Breast epithelium (tissue), 4 donors: ENCODE results near the gene PXYLP1. TPM values are rescaled to one million over a fixed set of nuclear protein-coding genes. Genes with fewer than 3 reads are reported as not detected.

ENCODE experiments used
- DNase-seq, 2 donors: peaks; one replicate each; pipeline ENCODE4 v3.0.0-alpha.2; 2019; ENCODE audit warnings: low spot score in 2 of 2
- H3K27ac ChIP-seq, 2 donors: fragments of 200-600 bp; sonication (generic) in 1 of 2; one replicate each; pipeline ENCODE4 v1.5.1; 2016 to 2019; ENCODE audit warnings: mild to moderate bottlenecking in 1 of 2
- H3K27me3 ChIP-seq, 2 donors: fragments of 200-600 bp; sonication (generic) in 1 of 2; one replicate each; pipeline versions ENCODE4 v1.5.1 to v1.6.0; 2017 to 2019; ENCODE audit warnings: control low read depth in 1 of 2, mild to moderate bottlenecking in 1 of 2
- H3K36me3 ChIP-seq: fragments of 200-600 bp; one replicate; pipeline ENCODE4 v1.5.1; 2019
- H3K4me1 ChIP-seq, 2 donors: fragments of 200-600 bp; sonication (generic); one replicate each; pipeline ENCODE4 v1.5.1; 2016 to 2019; ENCODE audit warnings: control low read depth in 1 of 2
- H3K4me3 ChIP-seq, 3 donors: fragments of 200-600 bp; sonication (generic); 1 replicate in 2 of 3; 2 replicates in 1 of 3; pipeline ENCODE4 v1.5.1; 2016 to 2019; ENCODE audit warnings: mild to moderate bottlenecking in 3 of 3, moderate library complexity in 2 of 3
- H3K9me3 ChIP-seq, 2 donors: fragments of 200-600 bp; sonication (generic) in 1 of 2; one replicate each; pipeline ENCODE4 v1.5.1; 2016 to 2019; ENCODE audit warnings: control low read depth in 1 of 2
- POLR2A ChIP-seq: fragments of 450-650 bp; IDR thresholded peaks from one replicate; pipeline ENCODE4 v1.6.1; 2016; ENCODE audit warnings: antibody characterized with exemption, mild to moderate bottlenecking, moderate library complexity
- POLR2AphosphoS5 ChIP-seq, 3 donors: sonication (generic); formaldehyde crosslinking; IDR thresholded peaks; one replicate each; pipeline ENCODE4 v1.6.1; 2017; ENCODE audit warnings: antibody characterized with exemption in 3 of 3
- intact Hi-C: fragments of 100-400 bp; cut with DNase I; formaldehyde crosslinking; loops from one replicate; pipeline ENCODE4 v1.15.1; 2023; ENCODE audit warnings: low total_unique reads
- total RNA-seq, 3 donors: library from RNA; depleted of rRNA; stranded (reverse); fragments of >200 nt; gene quantifications; one replicate each; pipeline ENCODE4 v1.1.0, GENCODE V29; 2016
- TF ChIP-seq, protein P1 (sequence below), 3 donors: fragments of 450-650 bp; IDR thresholded peaks; one replicate each; pipeline ENCODE4 v1.5.1; 2016 to 2017; ENCODE audit warnings: antibody characterized with exemption in 3 of 3, mild to moderate bottlenecking in 3 of 3, moderate library complexity in 3 of 3

PXYLP1 gene
- total RNA-seq, 3 donors from 2014 or later, result 10.7 to 20.8 (median 19.0) TPM

GRCh38 chr3:141307351-141308059 is 75.9 kb downstream of the PXYLP1 start:
- H3K4me1 ChIP-seq, result no peaks in the 10 kb centered on the region
- H3K36me3 ChIP-seq, result no peaks in the 10 kb centered on the region
- H3K4me3 ChIP-seq, result no peak overlapping the region
- DNase-seq, result no peak
- H3K27me3 ChIP-seq, result no peaks in the 10 kb centered on the region
- intact Hi-C loops, result loop anchor here (10.0 kb wide), 1 partner anchor 257 kb away; no protein-coding TSS in a partner anchor
- TF ChIP-seq POLR2A, result no peak
- H3K9me3 ChIP-seq, result no peaks in the 10 kb centered on the region
- H3K27ac ChIP-seq, result no peak overlapping the region

DNA sequence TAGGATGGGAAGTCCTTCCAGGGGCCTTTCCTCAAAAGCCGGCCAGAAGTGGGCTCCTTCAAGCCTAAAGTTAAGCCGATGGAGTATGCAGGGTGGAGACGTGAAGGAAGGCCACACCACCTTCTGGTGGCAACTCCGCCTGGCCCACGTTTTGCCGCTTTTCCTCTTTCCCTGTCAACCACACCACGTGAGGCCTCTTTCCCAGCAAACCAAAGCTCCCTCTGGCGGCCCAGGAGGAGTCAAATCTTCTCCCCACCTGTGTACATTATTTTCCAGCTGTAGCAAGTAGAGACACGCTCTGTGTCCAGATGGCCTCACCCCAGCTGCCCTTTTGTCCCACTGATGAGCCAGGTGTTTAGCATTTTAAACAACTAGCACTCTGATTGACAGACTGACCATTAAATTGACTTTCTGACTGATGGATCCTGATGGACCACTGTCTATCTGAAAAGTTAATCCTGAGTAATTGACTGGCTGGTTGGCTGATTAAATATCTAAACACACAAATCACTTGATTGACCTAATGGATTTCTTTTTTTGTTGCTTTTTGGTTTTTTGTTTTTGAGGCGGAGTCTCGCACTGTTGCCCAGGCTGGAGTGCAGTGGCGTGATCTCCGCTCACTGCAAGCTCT is 77.1 kb downstream of the PXYLP1 start:
- no peak overlapping the region for H3K4me3 ChIP-seq
- H3K9me3 ChIP-seq, result no peaks in the 10 kb centered on the region
- no peaks in the 10 kb centered on the region for H3K4me1 ChIP-seq
- DNase-seq, result peak in 1 of 2 donors; percentile 55
- TF ChIP-seq, protein P1, sequence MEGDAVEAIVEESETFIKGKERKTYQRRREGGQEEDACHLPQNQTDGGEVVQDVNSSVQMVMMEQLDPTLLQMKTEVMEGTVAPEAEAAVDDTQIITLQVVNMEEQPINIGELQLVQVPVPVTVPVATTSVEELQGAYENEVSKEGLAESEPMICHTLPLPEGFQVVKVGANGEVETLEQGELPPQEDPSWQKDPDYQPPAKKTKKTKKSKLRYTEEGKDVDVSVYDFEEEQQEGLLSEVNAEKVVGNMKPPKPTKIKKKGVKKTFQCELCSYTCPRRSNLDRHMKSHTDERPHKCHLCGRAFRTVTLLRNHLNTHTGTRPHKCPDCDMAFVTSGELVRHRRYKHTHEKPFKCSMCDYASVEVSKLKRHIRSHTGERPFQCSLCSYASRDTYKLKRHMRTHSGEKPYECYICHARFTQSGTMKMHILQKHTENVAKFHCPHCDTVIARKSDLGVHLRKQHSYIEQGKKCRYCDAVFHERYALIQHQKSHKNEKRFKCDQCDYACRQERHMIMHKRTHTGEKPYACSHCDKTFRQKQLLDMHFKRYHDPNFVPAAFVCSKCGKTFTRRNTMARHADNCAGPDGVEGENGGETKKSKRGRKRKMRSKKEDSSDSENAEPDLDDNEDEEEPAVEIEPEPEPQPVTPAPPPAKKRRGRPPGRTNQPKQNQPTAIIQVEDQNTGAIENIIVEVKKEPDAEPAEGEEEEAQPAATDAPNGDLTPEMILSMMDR (IDR thresholded peaks at IDR 0.05), result peak in 2 of 3 donors; percentile 42 to 55
- TF ChIP-seq POLR2A (no peak), POLR2AphosphoS5 (IDR thresholded peaks at IDR 0.05) (no peak)
- H3K27me3 ChIP-seq, result no peaks in the 10 kb centered on the region
- intact Hi-C loops, result loop anchor here (10.0 kb wide), 1 partner anchor 256 kb away; no protein-coding TSS in a partner anchor
- H3K36me3 ChIP-seq, result no peaks in the 10 kb centered on the region
- no peak overlapping the region for H3K27ac ChIP-seq

DNA sequence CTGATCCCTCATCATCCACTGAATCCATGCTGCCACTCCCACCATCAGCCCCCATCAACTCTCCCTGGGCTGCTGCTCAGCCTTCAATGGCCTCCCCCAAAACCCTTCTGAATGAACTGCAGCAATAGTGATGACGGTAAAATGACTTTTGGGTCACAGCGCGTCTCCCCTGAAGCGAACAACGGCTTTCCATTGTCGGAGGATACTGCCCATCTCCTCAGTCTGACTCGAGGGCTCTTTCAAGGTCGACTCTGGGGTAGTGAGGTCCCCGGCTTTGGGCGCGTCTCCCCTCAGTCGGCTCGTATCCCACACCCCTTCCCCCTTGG is 79.5 kb downstream of the PXYLP1 start:
- no peaks in the 10 kb centered on the region for H3K27me3 ChIP-seq
- DNase-seq, result no peak
- no peaks in the 10 kb centered on the region for H3K9me3 ChIP-seq
- H3K27ac ChIP-seq, result peak overlapping the region; percentile 84 to 95
- H3K4me1 ChIP-seq, result no peaks in the 10 kb centered on the region
- intact Hi-C loops, result loop anchor here (10.0 kb wide), 1 partner anchor 144 kb away; no protein-coding TSS in a partner anchor
- no peaks in the 10 kb centered on the region for H3K36me3 ChIP-seq
- TF ChIP-seq POLR2A (no peak), POLR2AphosphoS5 (IDR thresholded peaks at IDR 0.05) (no peak)
- TF ChIP-seq, protein P1 (IDR thresholded peaks at IDR 0.05), result no peak
- H3K4me3 ChIP-seq, result peak overlapping the region; percentile 55 to 82 (median 66)

- DNase-seq, result peak; percentile 98
- Histone ChIP-seq H3K4me3 (peak overlapping the region; percentile 55 to 82 (median 66)), H3K27me3 (no peaks in the 10 kb centered on the region), H3K36me3 (no peaks in the 10 kb centered on the region), H3K27ac (peak overlapping the region; percentile 84 to 95), H3K4me1 (no peaks in the 10 kb centered on the region), H3K9me3 (no peaks in the 10 kb centered on the region)
- intact Hi-C loops, result loop anchor here (10.0 kb wide), 1 partner anchor 143 kb away; no protein-coding TSS in a partner anchor
- TF ChIP-seq, protein P1 (IDR thresholded peaks at IDR 0.05), result peak; percentile 63 to 82 (median 70)
- peak; percentile 70 to 91 (median 80) for TF ChIP-seq POLR2AphosphoS5 (IDR thresholded peaks at IDR 0.05)
- peak; percentile 63 for TF ChIP-seq POLR2A
Observed at GRCh38 chr3:141311496-141312353, 80.1 kb downstream of the PXYLP1 start.

DNA sequence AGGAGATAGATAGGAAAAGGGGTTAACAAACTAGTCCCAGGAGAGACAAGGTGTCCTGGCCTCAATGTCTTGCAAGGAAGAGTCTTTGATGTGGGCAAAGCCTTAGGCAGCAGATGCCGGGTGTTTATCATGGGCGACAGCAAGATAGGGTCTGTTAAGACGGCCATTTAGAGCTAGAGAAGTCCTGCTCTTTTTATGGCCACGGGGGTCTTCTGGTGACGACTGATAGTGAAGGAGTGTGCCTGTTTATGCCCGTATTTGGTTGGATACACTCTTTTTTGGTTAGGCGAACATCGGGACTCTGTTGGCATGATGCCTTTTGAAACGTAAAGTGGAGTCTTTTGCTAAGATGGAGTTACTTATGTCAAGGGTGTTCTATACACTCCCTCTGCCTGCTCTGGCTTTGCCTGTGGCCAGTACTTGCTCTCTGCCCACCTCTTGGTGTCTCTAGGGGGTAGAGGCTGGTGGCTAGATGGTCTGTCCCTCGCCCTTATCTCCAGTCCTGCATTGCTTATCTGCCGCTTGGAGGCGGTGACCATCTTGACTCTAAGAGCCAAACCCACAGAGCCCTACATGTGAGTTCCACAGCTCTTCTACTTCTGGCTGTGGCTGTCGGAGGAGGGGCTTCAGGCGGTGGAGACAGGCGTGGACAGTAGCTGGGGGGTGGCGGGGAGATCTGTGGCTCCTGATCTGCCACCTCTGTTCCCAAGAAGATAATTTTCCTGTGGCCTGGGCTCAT is 80.9 kb downstream of the PXYLP1 start:
- no peak for DNase-seq
- intact Hi-C loops, result loop anchor here (10.0 kb wide), 1 partner anchor 142 kb away; no protein-coding TSS in a partner anchor
- no peaks in the 10 kb centered on the region for H3K36me3 ChIP-seq
- H3K27me3 ChIP-seq, result no peaks in the 10 kb centered on the region
- H3K4me1 ChIP-seq, result no peaks in the 10 kb centered on the region
- H3K27ac ChIP-seq, result peak overlapping the region; percentile 84 to 95
- TF ChIP-seq, protein P1 (IDR thresholded peaks at IDR 0.05), result no peak
- no peak for TF ChIP-seq POLR2AphosphoS5 (IDR thresholded peaks at IDR 0.05)
- TF ChIP-seq POLR2A, result no peak
- no peaks in the 10 kb centered on the region for H3K9me3 ChIP-seq
- H3K4me3 ChIP-seq, result peak overlapping the region; percentile 55 to 82 (median 66)
